ENCODE measurements around the gene HNRNPL.

DNA sequence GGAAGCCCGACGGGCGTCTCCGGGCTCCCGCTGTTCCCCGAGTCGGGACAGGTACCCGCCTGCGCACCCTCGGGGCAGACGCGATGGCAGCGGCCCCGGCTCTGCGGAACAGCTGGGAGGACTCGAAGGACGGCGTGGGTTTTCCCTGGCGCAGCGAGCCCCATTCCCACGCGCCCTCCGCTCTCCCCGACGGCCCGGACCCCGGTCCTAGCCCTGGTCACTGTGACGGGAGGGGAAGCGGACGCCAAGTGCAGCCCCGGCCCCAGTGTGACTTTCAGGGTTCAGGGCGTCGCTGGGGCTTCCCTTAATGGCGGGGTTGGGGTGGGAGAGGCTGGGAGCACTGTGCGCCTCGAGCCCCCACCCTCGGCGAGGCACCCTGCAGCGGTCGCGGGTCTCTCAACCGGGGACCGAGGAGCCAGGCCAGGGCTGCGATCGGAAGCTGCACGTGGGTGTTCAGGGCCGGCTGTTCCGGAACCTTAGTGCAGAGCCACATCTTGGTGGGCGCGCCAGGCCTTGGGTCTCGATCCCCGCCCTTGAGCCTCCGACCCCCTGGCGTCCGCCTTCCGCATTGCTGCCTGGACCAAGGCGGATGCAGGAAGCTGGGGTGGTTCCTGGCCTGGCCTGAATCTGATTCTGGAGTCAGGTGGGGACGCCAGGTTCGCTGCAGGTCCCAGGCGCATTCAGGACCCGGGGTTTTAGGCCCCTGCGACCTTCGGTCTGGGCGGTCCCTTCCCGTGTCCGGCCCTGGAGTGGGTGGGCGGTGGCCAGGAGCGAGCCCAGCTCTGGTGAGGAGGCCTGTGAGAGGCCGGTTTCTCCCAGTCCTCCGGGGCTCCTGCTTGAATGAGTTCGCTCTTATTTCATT is 57.3 kb downstream of the HNRNPL start:
- no peak for TF ChIP-seq CHD4 (IDR thresholded peaks at IDR 0.05)
- TF ChIP-seq TAF1 (IDR thresholded peaks at IDR 0.05; ENCODE audit: borderline replicate concordance, low read depth, low read length) = no peak
- TF ChIP-seq ZBED1 (IDR thresholded peaks at IDR 0.05; ENCODE audit: borderline replicate concordance) = no peak
- TF ChIP-seq, protein P1, sequence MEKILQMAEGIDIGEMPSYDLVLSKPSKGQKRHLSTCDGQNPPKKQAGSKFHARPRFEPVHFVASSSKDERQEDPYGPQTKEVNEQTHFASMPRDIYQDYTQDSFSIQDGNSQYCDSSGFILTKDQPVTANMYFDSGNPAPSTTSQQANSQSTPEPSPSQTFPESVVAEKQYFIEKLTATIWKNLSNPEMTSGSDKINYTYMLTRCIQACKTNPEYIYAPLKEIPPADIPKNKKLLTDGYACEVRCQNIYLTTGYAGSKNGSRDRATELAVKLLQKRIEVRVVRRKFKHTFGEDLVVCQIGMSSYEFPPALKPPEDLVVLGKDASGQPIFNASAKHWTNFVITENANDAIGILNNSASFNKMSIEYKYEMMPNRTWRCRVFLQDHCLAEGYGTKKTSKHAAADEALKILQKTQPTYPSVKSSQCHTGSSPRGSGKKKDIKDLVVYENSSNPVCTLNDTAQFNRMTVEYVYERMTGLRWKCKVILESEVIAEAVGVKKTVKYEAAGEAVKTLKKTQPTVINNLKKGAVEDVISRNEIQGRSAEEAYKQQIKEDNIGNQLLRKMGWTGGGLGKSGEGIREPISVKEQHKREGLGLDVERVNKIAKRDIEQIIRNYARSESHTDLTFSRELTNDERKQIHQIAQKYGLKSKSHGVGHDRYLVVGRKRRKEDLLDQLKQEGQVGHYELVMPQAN (conservative IDR thresholded peaks at IDR 0.05) = no peak
- TF ChIP-seq EP300 (IDR thresholded peaks at IDR 0.05; ENCODE audit: borderline replicate concordance in 1 of 2, control insufficient read depth in 1 of 2, low read depth in 2 of 2, low read length in 2 of 2) = no peak
- no peak for TF ChIP-seq IKZF2 (IDR thresholded peaks at IDR 0.05)
